Fibroblast of skin of left quadriceps (primary cell): ENCODE measurements around the gene DUSP8.
A peak's percentile ranks its signal among the peaks of the same experiment; 100 is the strongest.

Source experiments
- DNase-seq, 2 experiments: peaks; one replicate each; pipeline ENCODE4 v3.0.0-alpha.2; 2013; ENCODE audit warnings: low read depth in 2 of 2

Gene DUSP8

DNA sequence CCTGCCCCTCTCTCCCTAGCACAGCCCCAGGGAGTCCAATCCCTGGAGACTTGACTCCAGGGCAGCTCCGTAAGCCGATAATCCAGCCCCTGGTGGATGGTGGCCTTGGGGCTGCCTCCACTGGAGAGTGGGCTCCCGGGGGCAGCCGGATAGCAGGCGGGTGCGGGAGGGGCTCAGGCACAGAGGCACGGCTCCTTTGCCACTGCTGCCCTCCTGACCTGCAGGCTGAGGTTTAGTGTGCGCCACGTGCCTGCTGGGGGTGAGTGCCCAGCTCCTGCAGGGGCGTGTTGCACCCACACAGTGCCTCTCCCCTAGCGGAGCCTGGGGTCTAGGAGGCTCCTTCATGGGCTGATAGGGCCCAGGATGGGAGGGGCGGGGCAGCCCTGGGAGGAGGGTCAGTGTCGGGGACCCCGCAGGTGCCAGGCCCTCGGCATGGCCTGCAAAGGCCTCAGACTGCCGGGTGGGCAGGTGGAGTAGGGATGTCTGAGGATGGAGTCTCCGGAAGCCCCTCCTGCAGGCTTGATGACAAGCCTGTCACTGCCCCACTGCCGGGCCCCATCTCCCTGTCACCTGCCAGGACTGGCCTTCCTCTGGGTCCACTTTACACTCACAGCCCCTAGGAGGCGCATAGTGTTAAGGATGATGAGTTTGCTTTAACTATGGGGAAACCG is 5.6 kb downstream of the DUSP8 start:
- no peak for DNase-seq

DNA sequence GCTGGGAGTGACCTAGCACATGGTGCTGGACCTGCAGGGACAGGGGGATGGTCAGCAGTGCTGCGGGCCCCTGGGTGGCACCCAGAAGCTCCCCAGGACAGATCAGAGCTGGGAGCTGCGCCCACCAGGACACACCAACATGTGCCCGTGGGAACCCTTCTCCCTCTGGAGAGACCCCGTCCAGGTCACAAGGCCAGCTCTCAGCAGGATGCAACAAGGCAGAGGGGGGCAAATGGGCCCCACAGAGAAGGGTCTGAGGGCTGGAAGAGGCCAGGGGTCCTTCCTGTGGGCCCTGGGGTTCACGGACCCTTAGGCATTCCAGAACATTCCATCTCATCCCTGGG is 6.2 kb downstream of the DUSP8 start:
- DNase-seq: no peak

DNA sequence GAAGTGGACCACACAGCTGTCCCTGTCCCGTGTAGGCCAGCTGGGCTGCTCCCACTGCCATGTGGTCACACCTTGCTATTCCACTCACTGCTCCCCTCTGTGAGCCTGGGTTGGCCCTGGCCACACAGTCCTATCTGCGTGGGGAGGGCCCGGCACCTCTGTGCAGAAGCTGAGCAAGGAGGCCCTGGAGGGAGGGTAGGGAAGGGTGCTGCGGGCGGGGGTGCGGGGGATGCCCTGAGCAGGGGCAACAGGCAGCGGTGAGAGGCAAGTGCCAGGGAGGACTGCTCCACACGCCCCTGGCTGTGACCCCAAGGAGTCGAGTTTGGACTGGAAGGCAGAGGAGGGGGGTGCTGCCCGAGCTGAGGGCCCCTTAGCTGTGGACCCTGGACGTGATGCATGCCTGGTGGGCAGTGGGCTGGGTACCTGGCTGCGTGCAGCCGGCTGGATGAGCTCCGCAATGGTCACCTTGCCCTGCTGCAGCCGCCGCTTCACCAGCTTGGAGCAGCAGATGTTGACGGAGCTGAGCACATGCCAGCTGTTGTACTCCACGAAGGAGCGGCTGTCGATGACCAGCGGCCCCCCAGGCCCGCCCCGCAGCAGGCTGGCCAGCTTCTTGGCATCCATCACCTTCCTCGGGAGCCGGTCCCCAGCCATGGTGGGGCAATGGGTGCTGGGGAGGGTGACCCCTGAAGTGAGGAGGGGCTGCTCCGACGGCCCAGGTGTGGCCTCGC is 6.7 kb downstream of the DUSP8 start:
- DNase-seq: no peak

DNA sequence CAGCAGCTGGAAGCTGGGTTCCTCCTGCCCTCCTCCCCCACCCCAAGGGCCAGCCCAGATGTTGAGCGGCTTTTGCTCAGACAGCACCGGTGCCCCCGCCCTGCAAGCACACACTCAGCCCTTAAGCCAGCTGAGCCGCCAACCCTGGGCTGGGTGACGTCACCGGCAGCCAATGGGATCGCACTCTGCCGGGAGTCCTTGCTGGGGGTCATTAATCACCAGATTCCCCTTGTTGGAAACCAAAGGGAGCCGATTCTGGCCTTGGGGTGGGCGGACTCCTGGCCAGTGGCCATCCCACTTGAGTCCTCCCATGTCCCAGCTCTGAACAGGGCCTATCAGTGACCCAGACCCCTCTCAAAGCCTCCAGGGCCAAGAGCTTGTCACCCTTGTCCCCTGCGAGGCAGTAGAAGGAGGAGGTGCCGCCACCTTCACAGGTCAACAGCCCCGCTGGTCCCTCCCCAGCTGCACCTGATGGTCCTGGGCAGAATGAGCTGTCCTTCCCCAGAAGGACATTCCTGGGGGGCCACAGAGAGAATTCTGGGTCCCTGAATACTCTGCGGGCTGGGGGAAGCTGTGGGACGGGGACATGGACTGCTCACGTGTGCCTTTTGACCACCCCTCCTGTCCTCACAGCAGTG is 7.4 kb downstream of the DUSP8 start:
- DNase-seq: peak; percentile 60 to 68

DNA sequence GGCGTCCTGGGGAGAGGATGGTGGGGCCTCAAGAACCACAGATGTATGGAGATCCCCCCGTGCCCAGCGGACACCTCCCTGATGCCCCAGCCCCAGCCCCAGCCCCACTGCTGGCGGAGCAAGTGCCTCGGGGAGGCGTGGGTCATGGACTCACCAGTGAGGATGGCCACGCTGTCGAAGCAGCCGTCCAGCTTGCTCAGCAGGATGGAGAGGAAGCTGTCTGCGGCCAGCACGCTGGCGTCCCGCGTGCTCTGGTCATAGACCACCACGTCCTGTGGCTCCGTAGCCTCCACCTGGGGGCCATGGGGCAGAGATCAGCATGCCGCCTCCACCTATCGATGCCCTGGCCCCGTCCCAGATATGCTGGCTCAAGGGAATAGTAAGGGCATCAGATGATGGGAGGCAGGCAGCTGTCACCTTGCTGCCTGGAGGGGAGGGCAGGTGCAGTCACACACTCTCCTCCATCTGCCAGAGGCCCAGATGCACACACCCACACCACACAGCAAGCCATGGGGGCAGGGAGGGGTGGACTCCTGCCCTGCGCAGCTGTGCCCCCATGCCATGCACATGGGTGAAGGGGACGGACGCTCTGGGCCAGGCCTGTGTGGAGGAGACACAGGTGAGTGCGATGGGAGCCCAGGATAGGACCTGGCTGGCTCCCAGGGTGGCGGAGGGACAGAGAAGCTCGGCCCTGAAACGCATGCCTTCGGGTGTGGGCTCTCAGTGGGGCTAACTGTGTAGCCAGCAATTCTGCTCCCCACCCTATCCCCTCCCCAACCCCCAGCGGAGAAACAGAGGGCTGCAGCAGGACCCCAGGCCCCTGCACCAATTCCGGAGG is 8.2 kb downstream of the DUSP8 start:
- no peak for DNase-seq

DNA sequence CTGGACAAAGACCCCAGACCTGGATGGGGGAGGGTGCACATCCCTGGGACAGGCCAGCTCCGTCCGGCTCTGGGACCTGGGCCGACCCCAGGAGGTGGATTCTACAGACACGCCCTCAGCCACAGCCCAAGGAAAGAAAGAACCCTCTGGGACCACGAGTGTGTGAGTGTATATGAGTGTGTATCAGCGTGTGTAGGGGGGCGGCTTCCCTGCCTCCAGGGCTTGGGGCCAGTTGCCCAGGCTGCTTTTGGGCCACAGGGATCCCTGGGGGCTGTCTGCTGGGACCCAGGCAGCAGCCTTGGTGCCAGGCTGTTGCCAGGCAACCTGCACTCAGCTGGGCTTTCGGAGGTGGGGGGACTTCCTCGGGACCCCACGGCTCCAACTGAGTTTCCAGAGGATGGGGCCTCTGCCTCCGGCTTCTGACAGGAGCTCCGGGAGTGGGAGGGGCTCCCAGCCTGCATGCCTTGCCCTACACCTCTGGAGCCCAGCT is 8.9 kb downstream of the DUSP8 start:
- no peak for DNase-seq

DNA sequence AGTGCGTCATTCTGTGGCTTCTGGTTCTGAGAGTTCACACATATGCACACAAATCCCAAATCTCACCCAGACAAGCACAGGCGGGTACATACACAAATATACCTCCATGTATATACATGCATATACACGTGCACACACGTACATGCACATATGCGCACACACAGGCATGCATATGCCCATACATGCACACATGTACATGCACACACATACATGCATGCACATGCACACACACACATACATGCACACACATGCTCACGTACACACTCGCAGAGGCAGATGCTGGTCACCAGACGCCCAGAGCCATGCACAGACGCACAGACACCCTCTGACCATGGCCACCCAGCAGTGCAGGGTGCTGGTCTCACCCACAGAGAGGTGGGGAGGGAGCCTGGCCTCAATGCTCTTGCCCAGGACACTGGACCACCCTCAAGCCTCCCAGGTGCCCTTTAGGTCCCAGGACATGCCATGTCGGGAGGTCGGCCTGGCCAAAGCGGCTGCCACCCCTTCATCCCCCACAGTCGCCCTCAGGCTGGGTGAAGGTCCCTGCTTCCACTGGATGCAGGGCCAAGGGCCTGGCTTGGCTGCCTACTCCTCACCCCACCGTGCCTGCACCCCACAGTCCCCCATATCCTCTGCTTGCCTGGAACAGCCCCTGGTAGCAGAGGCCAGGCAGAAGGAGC is 9.5 kb downstream of the DUSP8 start:
- no peak for DNase-seq

DNA sequence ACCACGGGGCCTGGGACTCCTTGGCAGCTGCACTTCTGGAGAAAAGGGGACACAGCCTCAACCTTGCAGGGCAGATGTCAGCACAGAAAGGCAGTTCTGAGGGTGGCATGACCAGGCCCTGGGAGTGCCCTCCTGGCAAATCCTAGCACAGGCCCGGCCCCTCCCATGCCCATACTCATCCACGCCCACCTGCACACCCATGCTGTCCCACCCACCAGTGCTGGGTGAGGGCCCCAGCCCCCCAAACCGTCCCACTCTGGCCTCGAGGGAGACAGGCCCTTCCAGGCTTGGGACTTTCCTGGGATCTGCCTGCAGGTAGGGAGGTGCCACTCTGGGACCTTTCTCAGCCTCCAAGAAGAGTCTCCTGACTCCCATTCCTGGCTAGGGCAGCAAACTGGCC is 10.1 kb downstream of the DUSP8 start:
- no peak for DNase-seq

DNA sequence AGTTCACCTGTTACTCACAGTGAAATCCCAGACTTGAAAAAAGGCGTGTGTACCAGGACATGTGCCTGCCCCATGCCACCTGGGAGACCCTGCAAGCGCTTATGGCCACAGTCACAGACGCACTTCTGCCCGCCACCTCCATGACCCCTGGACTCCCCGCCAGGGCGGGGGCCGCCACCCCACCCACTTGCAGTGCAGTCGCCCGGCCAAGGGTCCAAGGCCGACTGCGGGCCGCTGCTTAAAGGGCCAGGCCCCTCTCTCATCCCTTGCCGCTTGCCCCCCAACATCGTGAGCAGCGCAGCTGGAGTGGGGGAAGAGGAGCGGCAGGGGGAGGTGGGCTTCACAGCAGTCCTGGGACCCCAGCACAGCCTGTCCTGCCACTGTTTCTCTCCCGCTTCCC is 10.8 kb downstream of the DUSP8 start:
- DNase-seq: no peak

DNA sequence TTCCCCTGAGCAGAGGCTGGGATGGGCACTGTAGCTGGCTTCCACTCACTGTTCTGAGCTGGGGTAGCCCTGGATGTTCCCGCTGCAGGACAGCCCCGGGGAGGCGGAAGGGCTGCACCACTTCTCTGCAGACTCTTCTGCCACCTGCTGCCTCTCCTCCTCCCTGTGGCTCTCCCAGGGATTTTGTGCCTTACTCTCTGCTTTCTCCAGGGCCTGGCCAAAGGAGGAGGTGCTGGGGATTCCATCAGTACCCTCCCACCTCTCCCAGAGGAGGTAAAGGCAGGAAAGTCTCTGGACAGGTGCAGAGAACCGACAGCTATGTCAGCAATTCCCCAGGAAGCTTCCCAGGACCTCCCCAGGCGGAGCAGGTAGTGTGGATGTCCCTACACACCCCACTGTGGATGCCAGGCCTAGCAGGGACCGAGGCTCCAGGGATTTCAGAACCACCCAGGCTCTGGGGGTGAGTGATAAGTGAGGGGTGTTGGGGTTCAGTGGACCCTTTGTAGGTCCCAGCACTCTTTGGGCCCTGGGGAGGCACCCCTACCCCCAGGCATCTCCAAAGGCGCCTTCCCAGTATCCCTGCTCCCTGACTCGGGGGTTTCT is 11.3 kb downstream of the DUSP8 start:
- DNase-seq: no peak

DNA sequence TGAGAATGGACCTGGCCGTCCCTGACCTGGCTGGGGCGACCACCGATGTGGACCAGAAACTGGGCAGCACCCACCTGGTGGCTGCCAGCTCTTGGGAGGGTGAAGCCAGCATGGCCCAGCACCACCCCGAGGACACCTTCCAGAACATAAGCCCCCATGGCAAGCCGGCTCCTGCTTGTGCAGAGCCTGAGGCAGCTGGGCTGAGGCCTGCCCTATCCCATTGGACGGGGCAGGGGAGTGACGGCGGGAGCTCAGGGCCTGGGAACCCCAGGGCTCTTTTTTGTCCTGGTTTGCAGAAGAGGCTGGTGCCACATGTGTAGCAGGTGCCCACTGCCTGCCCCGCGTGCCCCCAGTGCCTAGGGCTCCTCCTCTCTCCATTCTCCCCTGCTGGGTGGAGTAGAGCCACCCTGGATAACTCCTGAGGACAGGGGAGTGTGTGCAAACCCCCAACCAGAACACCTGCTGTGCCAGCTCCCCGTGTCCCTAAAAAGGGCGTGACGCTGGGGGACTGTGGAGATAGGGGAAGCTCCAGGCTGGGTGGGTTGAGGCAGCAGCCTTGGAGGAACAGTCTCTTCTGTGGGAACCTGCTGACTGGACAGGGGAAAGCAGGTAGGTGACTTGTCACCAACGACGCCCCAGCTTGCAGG is 11.9 kb downstream of the DUSP8 start:
- no peak for DNase-seq

DNA sequence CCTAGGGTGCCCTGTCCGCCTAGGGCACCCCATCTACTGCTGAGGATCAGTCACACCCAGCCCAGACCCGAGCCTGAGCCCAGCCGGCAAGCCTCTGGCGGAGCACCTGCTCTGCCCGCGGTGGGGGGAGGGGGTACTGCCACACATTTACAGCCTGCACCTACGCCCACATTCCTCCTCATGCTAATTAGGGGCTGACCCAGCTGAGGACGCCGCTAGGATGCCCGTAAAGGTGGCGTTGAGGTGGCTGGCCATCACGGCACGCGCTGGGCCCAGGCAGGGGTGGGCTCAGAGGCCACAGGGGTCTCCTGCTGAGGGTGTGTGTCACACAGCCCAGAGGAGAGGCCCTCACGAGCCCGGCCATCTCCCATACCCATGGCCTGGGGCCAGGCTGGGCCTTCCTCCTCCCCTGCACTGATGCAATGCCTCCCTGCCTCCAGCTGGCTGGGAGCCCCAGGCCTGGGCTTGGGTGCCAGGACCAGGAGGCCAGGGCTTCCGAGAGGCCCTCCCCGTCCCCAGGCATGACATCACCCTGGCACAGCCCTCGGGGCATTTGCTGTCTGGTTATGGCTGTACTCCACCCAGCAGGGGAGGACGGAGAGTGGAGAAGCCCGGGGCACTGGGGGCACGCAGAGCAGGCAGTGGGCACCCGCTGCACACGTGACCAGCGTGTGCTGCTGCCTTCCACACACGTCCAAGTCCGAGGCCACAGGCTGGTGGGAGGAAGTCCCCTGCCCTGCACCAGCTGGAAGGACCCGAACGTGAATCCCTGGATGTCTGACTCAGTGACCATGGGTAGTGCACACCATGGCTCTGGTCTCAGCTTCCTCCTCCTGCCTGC is 12.7 kb downstream of the DUSP8 start:
- no peak for DNase-seq

DNA sequence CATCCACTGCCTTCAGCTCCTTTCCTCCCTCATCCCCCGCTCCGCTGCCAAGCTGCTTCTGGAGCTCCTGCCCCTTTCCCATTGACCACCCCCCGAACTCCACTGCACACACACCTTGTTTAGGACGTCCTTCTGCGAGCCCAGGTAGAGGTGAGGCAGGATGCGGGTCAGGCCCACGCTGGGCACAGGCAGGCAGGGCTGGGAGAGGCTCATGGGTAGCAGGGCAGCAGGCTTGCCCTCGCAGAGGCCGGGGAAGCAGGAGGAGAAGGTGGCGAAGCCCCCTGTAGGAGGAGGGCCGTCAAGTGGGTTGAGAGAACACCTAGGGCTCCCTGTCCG is 13.3 kb downstream of the DUSP8 start:
- DNase-seq: no peak

DNA sequence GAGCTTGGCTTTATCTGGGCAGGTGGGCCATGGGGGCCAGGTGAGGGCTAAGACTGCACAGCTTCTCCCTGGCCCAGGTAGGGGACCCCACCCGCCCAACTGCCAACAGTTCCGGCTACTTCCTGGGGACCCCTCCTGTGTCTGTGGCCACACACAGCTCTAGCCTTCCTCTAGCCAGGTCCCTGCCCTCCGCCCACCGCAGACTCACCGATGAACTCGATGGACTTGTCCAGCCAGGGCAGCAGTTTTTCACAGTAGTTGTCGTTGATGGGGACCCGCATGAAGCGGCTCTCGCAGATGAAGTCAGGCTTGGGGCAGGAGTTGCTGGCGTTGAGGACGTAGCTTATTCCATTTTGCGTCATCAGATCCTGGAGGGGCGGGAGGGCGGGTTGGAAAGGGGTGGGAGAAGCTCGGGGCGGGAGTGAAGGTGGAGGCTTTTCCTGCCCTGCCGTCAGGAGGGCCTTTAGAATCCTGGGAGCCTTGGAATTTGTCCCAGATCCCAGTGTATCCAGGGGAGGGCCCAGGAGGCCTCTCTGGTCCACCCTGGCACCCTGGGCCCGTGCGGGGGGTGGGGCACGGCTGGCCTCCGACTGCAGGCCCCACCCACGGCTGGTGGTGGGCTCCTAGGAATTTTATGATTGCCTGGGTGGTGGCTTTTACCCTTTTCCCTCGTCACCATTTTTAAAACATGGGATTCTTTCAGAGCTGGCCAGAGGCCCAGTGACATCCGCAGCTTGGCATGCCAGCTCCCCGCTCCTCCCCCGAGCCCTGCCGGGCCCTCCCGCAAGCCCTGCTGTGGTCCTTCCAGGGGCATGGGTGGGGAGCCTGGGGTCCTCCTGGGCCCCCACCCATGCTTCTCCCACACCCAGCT is 13.9 kb downstream of the DUSP8 start:
- peak; percentile 44 to 62 for DNase-seq

DNA sequence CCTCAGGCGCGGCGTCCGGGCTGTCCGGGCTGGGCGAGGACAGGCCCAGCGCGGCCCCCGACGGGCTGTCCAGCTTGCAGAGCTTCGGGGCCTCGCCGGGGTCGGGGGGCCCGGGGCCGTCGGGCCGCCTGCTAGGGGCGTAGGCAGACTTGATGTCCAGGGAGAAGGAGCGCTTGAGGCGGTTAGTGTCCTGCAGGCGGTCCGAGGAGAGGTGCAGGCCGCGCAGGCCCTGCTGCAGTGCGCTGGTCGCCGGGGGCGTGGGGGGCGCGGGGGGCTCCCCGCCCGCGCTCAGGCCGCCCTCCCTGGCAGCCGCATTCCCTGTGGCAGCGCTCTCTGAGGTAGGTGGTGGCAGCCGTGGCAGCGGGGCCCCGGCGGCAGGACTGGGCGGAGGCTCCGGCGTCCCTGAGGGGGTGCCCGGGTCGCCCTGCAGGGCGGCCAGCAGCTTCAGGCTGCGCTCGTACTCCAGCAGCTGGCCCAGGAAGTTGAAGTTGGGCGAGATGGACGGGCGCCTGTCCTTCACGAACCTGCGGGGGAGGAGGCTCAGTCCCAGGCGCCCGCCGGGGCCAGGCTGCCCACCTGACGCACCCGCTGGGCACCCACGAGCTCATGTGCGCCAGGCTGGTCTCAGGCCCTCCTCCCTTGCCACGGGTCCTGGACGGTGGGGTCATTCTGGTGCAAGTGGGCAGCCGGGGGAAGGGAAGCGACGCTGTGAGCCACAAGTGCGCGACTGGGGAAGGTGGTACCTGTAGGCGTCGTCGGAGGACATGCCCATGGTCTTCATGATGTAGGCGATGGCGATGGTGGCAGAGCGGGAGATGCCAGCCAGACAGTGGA is 14.8 kb downstream of the DUSP8 start:
- no peak for DNase-seq

DNA sequence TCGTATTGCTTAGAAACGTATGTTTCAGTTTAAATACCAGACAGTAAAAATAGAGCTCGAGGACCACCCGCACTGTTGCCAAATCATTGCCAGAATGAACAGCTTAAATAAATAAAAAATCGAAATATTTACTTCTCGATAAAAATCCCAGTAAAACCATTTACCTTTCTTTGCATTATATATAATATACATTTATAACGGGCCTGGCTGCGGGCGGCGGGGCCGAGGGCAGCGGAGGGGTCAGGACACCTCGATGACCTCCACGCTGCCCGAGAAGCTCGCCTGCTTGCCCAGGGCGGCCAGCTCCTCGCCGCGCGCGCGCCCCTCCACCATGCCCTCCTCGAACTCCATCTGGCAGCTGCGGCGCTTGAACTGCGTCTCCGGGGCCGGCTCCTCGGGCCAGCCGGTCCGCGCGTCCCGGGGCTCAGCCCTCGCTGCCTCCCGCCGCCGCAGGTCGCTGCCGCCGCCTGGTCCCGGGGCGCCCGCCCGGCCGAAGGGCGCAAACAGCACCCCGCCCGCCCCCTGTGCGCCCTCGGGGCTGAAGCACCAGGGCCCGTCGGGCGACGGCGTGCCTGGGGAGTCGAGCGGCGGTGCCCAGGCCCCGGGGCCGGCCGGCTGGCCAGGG is 15.7 kb downstream of the DUSP8 start:
- DNase-seq: no peak

DNA sequence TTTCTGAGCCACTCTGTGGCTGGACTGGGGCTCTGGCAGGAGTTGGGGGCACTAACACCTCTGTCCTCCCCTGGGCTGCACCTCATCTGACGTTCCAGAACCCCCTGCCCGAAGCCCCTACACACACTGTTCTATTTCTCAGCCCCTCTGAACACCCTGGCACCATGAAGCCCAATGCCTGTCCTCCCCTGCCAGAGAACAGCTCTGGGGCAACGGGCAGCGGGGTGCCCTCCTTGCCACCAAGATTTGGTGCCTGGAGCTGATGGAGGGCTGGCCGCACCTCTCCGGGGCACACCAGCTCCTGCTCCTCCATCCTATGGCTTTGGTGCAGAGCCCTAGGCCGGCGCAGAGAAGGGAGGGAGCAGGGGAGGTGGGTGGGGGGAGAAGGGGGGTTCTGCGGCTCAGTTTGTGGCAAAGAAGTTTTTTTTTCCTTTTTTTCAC is 16.3 kb downstream of the DUSP8 start:
- no peak for DNase-seq
